NCI-H1436 treated with DMSO at 0.1 percent for 48 hours (cell line): Measurements from ENCODE around the gene WHRN.

Experiments used
- DNase-seq: peaks from one replicate; lab custom pipeline; 2025; lab: John Stamatoyannopoulos, UW

The WHRN gene

GRCh38 chr9:114421147-114421546 is 84.1 kb downstream of the WHRN start:
- no peak for DNase-seq

GRCh38 chr9:114419796-114420195 is 85.5 kb downstream of the WHRN start:
- no peak for DNase-seq

GRCh38 chr9:114418053-114418452 is 87.2 kb downstream of the WHRN start:
- no peak for DNase-seq

- DNase-seq = no peak
Observed at GRCh38 chr9:114417511-114417910, 87.8 kb downstream of the WHRN start.

DNA sequence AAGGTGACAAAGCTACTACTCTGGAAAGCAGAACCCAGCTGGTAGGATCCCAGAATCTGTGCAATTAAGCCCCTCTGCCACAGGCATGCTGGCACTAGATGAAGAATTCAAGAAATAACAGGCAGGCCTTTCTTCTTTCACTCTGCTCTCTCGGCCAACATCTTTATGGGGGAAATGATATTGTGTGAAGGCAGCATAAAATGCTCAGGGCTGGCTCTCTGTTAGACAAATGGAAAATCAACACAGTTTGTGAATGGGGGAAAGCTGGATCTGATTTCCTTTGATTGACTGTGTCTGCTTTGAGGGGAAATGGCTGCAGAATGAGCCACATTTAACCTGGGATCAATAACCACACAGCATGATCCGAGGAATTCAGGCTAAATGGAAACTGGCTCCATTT is 88.4 kb downstream of the WHRN start:
- DNase-seq = no peak

DNA sequence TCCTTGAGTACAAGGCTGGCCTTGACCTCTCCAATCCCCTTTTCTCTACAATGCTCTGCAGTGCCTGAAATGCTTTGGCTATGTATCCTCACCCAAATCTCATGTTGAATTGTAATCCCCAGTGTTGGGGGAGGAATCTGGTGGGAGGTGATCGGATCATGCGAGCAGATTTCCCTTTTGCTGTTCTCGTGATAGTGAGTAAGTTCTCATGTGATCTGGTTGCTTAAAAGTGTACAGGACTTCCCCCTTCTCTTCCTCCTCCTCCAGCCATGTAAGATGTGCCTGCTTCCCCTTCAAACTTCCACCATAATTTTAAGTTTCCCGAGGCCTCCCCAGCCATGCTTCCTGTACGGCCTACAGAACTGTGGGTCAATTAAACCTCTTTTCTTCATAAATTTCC is 89.0 kb downstream of the WHRN start:
- DNase-seq = no peak

DNA sequence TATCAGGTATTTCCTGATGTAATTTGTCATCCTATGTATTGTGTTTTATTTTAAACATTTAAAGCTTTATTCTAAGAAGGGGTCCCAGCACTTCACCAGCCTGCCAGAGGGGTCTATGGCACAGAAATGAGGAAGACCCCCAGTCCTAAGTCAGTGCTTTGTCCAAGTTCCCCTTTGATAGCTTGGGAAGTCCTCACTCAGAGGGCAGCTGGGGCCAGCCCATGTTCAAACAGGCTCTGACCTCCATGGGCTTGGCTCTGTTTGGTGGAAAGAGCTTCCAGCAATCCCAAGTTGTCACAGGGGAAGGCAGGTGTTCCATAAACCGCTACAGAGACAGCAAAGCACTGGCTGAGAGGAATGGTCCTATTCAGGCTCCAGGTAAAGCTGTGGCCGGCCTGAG is 90.9 kb downstream of the WHRN start:
- no peak for DNase-seq

DNA sequence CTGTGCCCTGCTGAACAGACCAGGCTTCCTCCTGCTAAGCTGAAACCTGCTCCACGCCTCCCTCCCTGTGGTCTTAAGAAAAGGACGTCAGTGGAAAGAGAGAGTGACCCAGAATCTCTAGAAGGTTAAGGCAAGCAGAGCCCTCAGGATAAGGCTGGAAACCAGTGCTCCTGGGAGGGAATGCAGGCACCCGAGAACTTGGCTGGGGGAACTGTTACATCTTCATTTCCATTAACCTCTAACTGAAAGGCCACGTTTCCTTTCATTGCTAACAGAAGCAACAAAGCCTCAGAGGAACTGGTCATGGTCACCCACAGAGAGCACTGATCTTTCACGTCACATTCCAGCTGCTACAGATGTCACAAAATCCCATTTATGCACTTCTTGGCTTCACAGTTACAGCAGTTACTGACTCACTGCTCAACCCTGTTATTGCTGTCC is 91.4 kb downstream of the WHRN start:
- no peak for DNase-seq

DNA sequence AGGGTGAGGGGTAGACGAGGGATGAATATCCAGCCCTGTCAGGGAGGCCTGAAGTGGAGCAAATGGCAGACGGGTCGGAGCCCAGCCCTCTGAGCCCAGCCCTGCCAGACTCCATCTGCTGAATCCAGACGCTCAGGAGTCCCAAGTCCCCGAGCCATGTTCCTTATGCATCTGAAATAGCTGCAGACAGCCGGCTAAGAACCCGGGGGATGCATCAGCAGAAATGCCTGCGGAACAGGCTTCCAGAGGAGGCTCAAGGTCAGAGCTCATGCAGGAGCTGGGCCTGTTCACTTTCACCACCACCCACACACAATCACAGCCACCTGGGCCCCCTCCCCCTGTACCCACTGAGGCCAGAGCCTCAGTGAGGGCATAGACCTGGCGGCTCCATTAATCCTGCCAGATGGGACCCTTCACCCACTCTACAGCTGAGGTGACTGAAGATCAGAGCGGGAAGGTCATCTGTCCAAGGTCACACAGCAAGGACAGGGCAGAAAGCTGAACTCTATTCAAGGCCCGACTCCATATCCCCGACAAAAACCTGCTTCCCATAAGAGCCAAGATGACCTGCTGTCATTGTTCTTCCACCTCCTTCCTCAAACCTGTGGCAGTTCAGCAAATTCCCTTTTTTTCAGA is 93.1 kb downstream of the WHRN start:
- DNase-seq = no peak

GRCh38 chr9:114411452-114411851 is 93.8 kb downstream of the WHRN start:
- no peak for DNase-seq

DNA sequence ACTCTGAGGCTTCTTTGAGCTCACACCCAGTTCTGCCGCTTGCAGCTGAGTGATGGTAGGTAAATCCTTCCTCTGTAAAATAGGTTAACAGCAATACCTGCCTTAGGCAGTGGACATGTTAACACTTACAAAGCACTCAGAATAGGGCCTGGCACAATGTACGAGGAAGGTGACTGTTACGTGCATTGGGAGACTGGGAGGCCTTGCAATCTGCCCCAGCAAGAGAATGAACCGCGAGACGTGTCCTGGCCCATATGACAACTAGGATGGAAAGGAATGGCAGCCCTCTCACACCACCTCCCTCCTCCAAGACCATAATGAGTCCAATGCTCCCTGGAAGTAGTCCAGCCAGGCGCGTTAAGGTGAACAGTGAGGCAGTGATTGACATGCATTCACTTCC is 94.4 kb downstream of the WHRN start:
- no peak for DNase-seq

DNA sequence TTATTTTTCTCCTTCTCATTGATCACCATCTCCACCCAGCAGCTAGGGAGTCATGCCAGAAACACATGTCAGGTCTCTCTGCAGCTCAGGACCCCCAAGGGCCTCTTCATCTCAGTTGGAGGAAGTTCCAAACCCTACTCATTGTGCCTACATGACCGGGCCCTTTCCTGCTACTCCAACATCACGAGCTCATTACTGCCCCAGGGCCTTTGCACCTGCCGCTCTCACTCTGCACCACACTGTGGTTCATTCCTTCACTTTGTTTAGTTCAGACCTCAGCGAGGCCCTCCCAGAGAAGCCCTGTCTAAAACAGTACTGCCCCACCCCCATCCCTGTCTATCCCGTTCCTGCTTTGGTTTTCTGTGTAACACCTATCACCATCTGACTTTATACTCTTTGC is 95.4 kb downstream of the WHRN start:
- no peak for DNase-seq

DNA sequence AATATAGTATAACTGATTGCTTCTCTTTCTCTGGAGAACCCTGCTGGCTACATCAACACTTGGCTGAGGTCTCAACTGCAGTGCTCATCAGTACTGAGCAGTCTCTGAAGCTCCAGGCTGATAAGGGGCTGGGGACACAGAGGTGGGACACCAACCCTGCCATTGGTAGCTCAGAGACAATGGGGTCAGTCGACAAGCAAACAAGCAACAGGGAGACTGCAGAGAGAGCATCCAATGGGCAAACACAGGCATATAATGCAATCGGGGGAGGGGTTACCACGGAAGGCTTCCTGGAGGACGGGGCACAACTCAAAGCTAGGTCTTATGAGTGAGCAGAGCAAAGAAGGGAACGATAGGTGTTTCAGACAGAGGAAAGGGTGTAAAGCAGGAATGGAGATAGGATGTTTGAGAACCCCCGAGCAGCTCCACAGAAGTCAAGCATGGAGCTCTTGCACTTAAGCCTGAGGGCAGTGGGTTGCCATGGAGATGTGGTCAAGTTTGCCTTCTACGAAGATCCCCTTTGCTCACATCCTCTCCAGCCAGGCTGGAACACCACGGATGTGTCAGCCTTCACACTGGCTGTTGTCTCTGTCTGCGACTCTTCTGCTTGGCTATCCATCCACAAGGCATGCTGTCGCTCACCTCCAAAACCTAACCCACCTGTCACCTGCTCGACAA is 96.0 kb downstream of the WHRN start:
- DNase-seq = no peak

- DNase-seq = no peak
Observed at GRCh38 chr9:114408645-114409044, 96.6 kb downstream of the WHRN start.

GRCh38 chr9:114407889-114408288 is 97.4 kb downstream of the WHRN start:
- DNase-seq = no peak

GRCh38 chr9:114406441-114406840 is 98.8 kb downstream of the WHRN start:
- DNase-seq = no peak

- no peak for DNase-seq
Observed at GRCh38 chr9:114405294-114406034, 99.8 kb downstream of the WHRN start.

DNA sequence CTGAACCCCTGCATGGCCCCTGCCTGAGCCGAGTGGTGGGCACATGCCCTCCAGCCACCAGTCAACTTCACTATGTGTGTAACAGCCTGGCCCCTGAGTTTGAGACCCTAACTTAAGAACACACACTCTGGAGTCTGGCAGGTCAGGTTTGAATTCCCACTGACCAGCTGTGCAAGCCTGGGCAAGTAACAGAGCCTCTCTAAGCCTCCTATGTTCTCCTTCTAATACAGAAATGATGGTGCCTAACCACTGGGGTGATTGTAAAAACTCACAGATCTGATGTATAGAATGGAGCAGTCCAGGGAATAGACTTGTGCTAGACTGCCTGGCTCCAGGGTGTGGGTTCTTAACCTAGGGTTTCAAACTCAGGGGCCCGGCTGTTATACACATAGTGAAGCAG is 100.7 kb downstream of the WHRN start:
- no peak for DNase-seq

DNA sequence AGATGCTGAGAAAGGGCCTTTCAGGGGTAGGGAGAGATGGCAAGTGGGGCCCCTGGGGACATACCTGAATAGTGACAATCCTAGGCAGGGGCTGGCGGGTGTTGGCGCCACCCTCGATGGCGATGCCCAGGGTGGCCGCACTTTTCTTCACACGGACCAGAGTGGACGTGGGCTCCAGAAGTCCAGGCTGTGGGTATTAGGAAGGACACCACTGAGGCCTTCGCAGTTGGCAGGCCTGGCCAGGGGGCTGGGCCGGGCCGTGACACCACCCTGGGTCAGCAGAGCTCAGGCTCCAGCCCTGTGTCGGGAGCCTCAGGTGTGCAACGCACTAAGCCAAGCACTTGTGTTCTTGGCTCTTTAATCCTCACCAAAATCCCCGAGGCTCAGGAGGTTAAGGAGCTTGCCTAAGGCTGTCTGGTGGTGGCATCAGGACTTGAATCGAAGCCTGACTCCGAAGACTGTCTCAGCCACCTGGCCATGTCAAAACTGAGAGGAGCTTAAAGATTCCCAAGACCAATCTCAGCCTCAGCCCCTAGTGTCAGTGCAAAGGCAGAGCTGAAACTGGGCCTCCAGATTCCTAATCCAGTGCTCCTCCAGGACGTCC is 102.0 kb downstream of the WHRN start:
- DNase-seq = no peak

- no peak for DNase-seq
Observed at GRCh38 chr9:114401344-114401743, 103.9 kb downstream of the WHRN start.

DNA sequence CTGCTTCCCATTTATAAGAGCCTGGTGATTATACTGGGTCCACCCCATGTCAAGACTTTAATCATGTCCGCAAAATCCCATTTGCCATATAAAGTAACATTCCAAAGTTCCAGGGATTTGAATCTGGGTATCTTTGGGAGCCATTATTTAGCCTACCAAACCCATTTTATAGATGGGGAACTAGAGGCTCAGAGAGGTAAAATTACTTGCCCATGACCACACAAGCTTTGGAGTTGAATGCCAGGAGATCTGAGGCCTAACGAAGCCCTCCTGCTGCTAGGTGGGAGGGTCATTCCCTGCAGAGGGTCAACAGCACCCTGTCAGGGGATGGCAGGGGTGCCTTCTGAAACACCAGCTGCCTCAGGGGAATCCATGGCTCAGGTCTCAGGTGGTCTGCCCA is 104.5 kb downstream of the WHRN start:
- DNase-seq = no peak

DNA sequence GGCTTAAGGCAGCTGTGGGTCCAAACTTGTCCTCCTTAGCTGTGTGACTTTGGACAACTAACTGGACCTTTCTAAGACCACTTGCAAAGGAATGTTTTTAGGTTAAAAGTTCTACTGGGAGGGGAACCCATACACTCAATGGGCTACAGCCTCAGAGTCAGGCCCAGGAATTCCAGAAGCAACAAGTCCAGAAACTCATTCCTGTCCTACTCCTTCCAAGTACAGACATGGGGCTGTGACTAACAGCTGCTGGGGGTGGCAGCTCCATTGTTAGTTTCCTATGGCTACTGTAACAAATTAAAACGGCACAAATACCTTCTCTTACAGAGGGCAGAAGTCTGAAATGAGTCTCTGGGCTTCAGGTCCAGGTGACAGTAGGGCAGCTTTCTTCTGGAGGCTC is 105.1 kb downstream of the WHRN start:
- DNase-seq = no peak

- DNase-seq = no peak
Observed at GRCh38 chr9:114399381-114399780, 105.9 kb downstream of the WHRN start.
